Type B pancreatic cell (in vitro differentiated cells): ENCODE measurements around the gene SEMA4A. TPM values are rescaled to one million over a fixed set of nuclear protein-coding genes. Genes with fewer than 3 reads are reported as not detected.

Source experiments
- DNase-seq: peaks from one replicate; pipeline ENCODE4 v3.0.0; 2021; ENCODE audit warnings: mixed read lengths; ENCODE audit not compliant: unreplicated experiment; ENCODE audit errors: extremely low spot score
- H3K27ac Mint-ChIP-seq: 2 replicates; pipeline ENCODE4 v1.8.0; 2021; ENCODE audit warnings: mild to moderate bottlenecking, mixed read lengths
- H3K27me3 Mint-ChIP-seq: 2 replicates; pipeline ENCODE4 v1.8.0; 2021; ENCODE audit warnings: mixed read lengths
- H3K36me3 Mint-ChIP-seq: 2 replicates; pipeline ENCODE4 v1.8.0; 2021; ENCODE audit warnings: mixed read lengths
- H3K4me1 Mint-ChIP-seq: one replicate; pipeline ENCODE4 v1.8.0; 2021; ENCODE audit warnings: mixed read lengths; ENCODE audit not compliant: unreplicated experiment
- H3K4me3 Mint-ChIP-seq: 2 replicates; pipeline ENCODE4 v1.8.0; 2021; ENCODE audit warnings: mild to moderate bottlenecking, mixed read lengths
- H3K9me3 Mint-ChIP-seq: 2 replicates; pipeline ENCODE4 v1.8.0; 2021; ENCODE audit warnings: mixed read lengths
- CTCF ChIP-seq: fragments of 200-600 bp; sonication (generic); conservative IDR thresholded peaks from 2 replicates; pipeline ENCODE4 v1.5.0; 2021; ENCODE audit warnings: antibody characterized with exemption, mild to moderate bottlenecking
- total RNA-seq: library from RNA; stranded (reverse); gene quantifications from 2 replicates; pipeline ENCODE4 v1.2.1, GENCODE V29; 2021; ENCODE audit warnings: low replicate concordance

The SEMA4A gene
- total RNA-seq, 1 donor from 2014 or later: 7.1 TPM

- H3K27ac Mint-ChIP-seq: peak overlapping the region; percentile 27
- peaks cover 5% of the 10 kb centered on the region for H3K27me3 Mint-ChIP-seq
- no peaks in the 10 kb centered on the region for H3K36me3 Mint-ChIP-seq
- no peaks in the 10 kb centered on the region for H3K9me3 Mint-ChIP-seq
- no peak for TF ChIP-seq CTCF
- no peak for DNase-seq
- no peak overlapping the region for H3K4me3 Mint-ChIP-seq
- peaks cover 35% of the 10 kb centered on the region for H3K4me1 Mint-ChIP-seq
These were observed 9.5 kb upstream of the SEMA4A start for GRCh38 chr1:156143765-156144489.

GRCh38 chr1:156144742-156145141, 8.6 kb upstream of the SEMA4A start:
- H3K27me3 Mint-ChIP-seq: peaks cover 12% of the 10 kb centered on the region
- peaks cover 32% of the 10 kb centered on the region for H3K4me1 Mint-ChIP-seq
- TF ChIP-seq CTCF: no peak
- no peak overlapping the region for H3K4me3 Mint-ChIP-seq
- H3K36me3 Mint-ChIP-seq: no peaks in the 10 kb centered on the region
- peak overlapping the region; percentile 31 for H3K27ac Mint-ChIP-seq
- no peak for DNase-seq
- H3K9me3 Mint-ChIP-seq: no peaks in the 10 kb centered on the region

- Mint-ChIP-seq H3K27ac (peak overlapping the region; percentile 76), H3K4me1 (peaks cover 34% of the 10 kb centered on the region), H3K27me3 (peaks cover 20% of the 10 kb centered on the region), H3K9me3 (no peaks in the 10 kb centered on the region), H3K4me3 (no peak overlapping the region), H3K36me3 (no peaks in the 10 kb centered on the region)
- TF ChIP-seq CTCF: no peak
- DNase-seq: no peak
These were observed 7.8 kb upstream of the SEMA4A start for GRCh38 chr1:156145650-156146019.

GRCh38 chr1:156146020-156146768, 7.2 kb upstream of the SEMA4A start:
- H3K4me3 Mint-ChIP-seq: peak overlapping the region; percentile 86

GRCh38 chr1:156146769-156147405, 6.5 kb upstream of the SEMA4A start:
- Mint-ChIP-seq H3K4me1 (peaks cover 29% of the 10 kb centered on the region), H3K9me3 (no peaks in the 10 kb centered on the region), H3K27me3 (peaks cover 20% of the 10 kb centered on the region), H3K36me3 (no peaks in the 10 kb centered on the region), H3K27ac (peak overlapping the region; percentile 76), H3K4me3 (peak overlapping the region; percentile 86)
- DNase-seq: no peak
- no peak for TF ChIP-seq CTCF

More at GRCh38 chr1:156146020-156146768, 7.2 kb upstream of the SEMA4A start:
- Mint-ChIP-seq H3K27ac (peak overlapping the region; percentile 76), H3K4me1 (peaks cover 28% of the 10 kb centered on the region), H3K27me3 (peaks cover 20% of the 10 kb centered on the region), H3K9me3 (no peaks in the 10 kb centered on the region), H3K36me3 (no peaks in the 10 kb centered on the region)
- DNase-seq: no peak
- TF ChIP-seq CTCF: peak; percentile 77
